Pancreas (tissue), 10 donors: Measurements from ENCODE around the gene ENOPH1. TPM values are rescaled to one million over a fixed set of nuclear protein-coding genes. Genes with fewer than 3 reads are reported as not detected.

Experiments
- ATAC-seq, 4 donors: fragments of 200-7000 bp; cut with Tn5 transposase; one replicate each; pipeline versions ENCODE4 v1.8.0 to v1.9.1; 2020; ENCODE audit warnings: mild to moderate bottlenecking in 4 of 4, moderate library complexity in 4 of 4
- DNase-seq, 6 donors: peaks; one replicate each; pipeline ENCODE4 v3.0.0-alpha.2; 2020
- FAIRE-seq: peaks from 2 replicates; lab custom pipeline; 2012; peaks lifted over from hg19 to GRCh38; lab: Jason Lieb, UNC
- H3K27ac ChIP-seq, 4 donors: fragments of 200-600 bp; sonication (generic); 1 replicate in 3 of 4; 2 replicates in 1 of 4; pipeline versions ENCODE4 v1.5.0 to v1.8.0; 2020
- H3K27me3 ChIP-seq, 4 donors: fragments of 200-600 bp; one replicate each; pipeline ENCODE4 v1.8.0; 2021
- H3K36me3 ChIP-seq, 3 donors: fragments of 200-600 bp; sonication (generic) in 1 of 3; one replicate each; pipeline versions ENCODE4 v1.5.0 to v1.8.0; 2020 to 2021
- H3K4me1 ChIP-seq, 3 donors: fragments of 200-600 bp; one replicate each; pipeline ENCODE4 v1.8.0; 2021
- H3K4me3 ChIP-seq, 4 donors: fragments of 200-600 bp; sonication (generic) in 2 of 4; one replicate each; pipeline versions ENCODE4 v1.5.0 to v1.8.0; 2020 to 2021
- H3K9me3 ChIP-seq, 4 donors: fragments of 200-600 bp; one replicate each; pipeline ENCODE4 v1.8.0; 2021
- whole genome bisulfite sequencing, 2 donors: extraction: QIAGEN DNeasy Blood & Tissue Kit; methylation state at CpG; one replicate each; pipeline ENCODE4 v1.1.7; 2013; 5-methylcytosine and 5-hydroxymethylcytosine counted together
- intact Hi-C, 3 donors: fragments of 100-400 bp; cut with DNase I; formaldehyde crosslinking; loops; one replicate each; pipeline versions ENCODE4 v1.11.1 to v1.14.2; 2022
- polyA plus RNA-seq, 2 donors: library from polyadenylated mRNA; stranded (reverse); fragments of 200-250 nt; gene quantifications; one replicate each; pipeline ENCODE4 v1.2.3, GENCODE V29; 2013
- total RNA-seq, 6 donors: library from RNA; stranded (reverse); fragmentation: NEBNext Ultra II Directional in 4 of 6; extraction: Animal tissue kit (Norgen Biotek cat#: 25700) in 4 of 6; gene quantifications; one replicate each; pipeline versions ENCODE4 v1.2.1 to v1.2.4, GENCODE V29; 2021 to 2023
- TF ChIP-seq, protein P1 (sequence below), 4 donors: fragments of 200-600 bp; sonication (generic) in 3 of 4; IDR thresholded peaks; one replicate each; pipeline versions ENCODE4 v1.5.0 to v1.8.0; 2021; ENCODE audit warnings: antibody characterized with exemption in 4 of 4
- donor health status: healthy with polysubstance abuse.
- donor health status: DM: no; HTN: no; CAD: no; lungs with moderate emphysema.
- donor health status: DM: no; HTN: no; CAD: no.
- donor health status: control.
- donor health status: control.
- donor health status: Bipolar disorder and iron deficiency.
- donor health status: DM: yes; HTN: yes; CAD: no.
- donor health status: DM: no; HTN: no; CAD: no.
- donor health status: DM: no; HTN: no; CAD: no.
- donor health status: DM: yes; HTN: yes; CAD: no.

Gene ENOPH1
- total and polyA plus RNA-seq, 8 donors: 8.4 to 24.4 (median 14.0) TPM

DNA sequence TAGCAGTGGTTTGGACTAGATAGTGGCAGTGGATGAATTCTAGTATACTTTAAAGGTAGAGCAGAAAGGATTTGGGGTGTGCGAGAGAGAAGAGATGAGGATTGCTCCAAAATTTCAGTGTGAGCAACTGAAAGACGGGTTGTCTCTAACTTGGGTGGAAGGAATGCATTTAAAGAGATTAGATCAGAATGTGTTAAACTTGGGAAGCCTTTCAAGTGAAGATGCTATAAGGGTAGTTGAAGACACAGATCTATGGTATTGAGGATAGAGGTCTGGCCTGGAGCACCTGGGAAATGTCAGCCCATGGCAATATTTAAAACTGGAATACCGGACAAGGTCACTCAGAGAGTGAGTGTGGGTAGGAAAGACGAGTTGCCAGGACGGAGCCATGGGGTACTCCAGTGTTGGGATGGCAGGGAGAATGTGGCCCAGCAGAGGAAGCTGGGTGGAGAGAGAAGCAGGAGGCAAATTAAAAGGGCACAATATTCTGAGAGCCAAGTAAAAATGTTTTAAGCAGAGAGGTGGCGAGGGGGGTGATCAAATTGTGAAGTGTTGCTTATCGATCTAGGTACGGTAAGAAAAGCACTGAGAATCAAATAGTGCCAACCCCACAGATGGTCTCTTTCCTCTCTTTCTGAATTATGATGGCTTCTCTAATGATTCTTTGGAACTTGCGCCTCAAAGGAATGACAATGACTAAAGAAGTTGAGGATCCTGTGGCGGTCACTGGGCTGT lies 50.5 kb downstream of the ENOPH1 start:
- 88 to 94% methylated on average over 10 of the region's 10 CpGs for WGBS, 2 donors
- H3K36me3 ChIP-seq: no peaks in the 10 kb centered on the region
- no peaks in the 10 kb centered on the region for H3K9me3 ChIP-seq
- intact Hi-C loops: no loop called here
- FAIRE-seq (no peak), ATAC-seq (no peak), DNase-seq (no peak)
- H3K27ac ChIP-seq: no peak overlapping the region
- H3K27me3 ChIP-seq: no peaks in the 10 kb centered on the region
- TF ChIP-seq, protein P1, sequence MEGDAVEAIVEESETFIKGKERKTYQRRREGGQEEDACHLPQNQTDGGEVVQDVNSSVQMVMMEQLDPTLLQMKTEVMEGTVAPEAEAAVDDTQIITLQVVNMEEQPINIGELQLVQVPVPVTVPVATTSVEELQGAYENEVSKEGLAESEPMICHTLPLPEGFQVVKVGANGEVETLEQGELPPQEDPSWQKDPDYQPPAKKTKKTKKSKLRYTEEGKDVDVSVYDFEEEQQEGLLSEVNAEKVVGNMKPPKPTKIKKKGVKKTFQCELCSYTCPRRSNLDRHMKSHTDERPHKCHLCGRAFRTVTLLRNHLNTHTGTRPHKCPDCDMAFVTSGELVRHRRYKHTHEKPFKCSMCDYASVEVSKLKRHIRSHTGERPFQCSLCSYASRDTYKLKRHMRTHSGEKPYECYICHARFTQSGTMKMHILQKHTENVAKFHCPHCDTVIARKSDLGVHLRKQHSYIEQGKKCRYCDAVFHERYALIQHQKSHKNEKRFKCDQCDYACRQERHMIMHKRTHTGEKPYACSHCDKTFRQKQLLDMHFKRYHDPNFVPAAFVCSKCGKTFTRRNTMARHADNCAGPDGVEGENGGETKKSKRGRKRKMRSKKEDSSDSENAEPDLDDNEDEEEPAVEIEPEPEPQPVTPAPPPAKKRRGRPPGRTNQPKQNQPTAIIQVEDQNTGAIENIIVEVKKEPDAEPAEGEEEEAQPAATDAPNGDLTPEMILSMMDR (IDR thresholded peaks at IDR 0.05): no peak
- H3K4me3 ChIP-seq: no peak overlapping the region
- no peaks in the 10 kb centered on the region for H3K4me1 ChIP-seq

DNA sequence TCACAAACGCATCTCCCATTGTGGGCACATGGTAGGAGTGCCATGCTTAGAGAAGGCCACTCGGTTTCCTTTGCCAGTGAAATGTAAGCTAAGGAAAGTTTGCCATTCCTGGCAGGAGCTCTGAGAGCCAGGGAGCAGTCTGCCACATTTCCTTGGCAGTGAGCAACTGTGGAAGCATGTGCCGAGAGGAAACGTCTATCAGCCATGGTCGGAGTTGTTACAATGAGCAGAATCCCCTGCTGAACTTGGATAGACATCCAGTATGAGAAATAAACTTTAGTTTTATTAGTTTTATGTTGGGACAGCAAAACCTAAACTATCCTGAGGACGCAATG lies 51.1 kb downstream of the ENOPH1 start:
- no peak for FAIRE-seq
- no peak for DNase-seq
- 82 to 84% methylated on average over 6 of the region's 6 CpGs for WGBS, 2 donors
- Histone ChIP-seq H3K9me3 (no peaks in the 10 kb centered on the region), H3K27me3 (no peaks in the 10 kb centered on the region), H3K4me3 (no peak overlapping the region), H3K27ac (no peak overlapping the region), H3K36me3 (no peaks in the 10 kb centered on the region), H3K4me1 (no peaks in the 10 kb centered on the region)
- no peak for ATAC-seq
- TF ChIP-seq, protein P1 (IDR thresholded peaks at IDR 0.05): no peak
- intact Hi-C loops: no loop called here

DNA sequence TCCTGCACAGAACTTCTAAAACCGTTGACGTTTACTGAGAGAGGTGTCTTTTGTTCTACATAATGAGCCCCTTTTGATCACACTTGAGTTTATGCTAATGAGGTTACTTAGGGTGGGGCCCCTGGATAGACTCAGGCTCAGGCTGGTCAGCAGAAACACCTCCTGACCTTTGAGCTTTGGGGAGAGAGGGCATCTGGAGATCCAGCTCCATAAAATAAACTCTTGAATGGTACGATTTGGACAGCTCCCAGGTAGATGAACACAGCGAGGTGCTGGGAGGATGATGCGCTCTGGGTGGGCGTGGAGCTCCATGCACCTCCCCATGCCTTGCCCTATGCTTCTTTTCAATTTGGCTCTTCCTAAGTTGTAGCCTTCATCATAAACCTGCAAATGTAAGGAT lies 52.0 kb downstream of the ENOPH1 start:
- no peaks in the 10 kb centered on the region for H3K27me3 ChIP-seq
- TF ChIP-seq, protein P1 (IDR thresholded peaks at IDR 0.05): no peak

DNA sequence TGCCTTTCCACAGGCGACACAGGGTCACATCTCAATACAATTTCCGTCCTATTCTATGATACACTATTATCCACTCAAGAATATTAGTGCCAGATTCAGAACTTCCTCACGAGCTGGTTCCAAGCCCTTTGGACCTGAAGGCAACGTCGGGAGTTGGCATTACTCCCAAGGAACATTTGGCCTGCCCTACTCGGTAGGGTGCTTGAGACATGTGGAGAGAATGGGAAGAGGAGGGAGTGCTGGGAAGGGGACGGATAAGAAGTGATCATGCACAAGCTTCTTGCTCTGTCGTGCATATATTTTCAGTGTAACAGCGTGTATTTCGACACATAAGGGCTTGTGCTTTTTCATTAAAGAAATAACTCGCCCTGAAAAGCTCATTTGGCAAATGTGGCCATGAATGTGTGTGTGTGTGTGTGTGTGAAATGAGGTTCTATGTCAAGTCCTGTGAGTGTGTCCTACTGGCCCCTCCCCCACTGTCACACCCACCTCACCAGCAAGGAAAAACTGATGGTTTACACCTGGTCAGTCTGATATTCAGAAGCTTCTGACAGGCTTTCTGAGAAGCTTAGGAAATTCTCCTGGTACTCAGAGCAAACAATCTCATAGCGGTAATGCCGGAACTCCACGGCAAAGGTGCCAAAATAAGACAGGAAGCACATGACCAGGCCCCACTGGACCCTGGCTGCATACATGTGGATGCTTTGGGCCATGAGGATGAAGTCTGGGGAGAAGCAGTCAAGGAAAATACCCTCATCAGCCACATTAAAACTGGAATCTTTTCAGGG lies 54.8 kb downstream of the ENOPH1 start:
- TF ChIP-seq, protein P1 (IDR thresholded peaks at IDR 0.05): no peak
- FAIRE-seq (no peak), DNase-seq (no peak), ATAC-seq (no peak)
- Histone ChIP-seq H3K4me1 (no peaks in the 10 kb centered on the region), H3K4me3 (no peak overlapping the region), H3K36me3 (no peaks in the 10 kb centered on the region), H3K9me3 (no peaks in the 10 kb centered on the region), H3K27me3 (no peaks in the 10 kb centered on the region), H3K27ac (no peak overlapping the region)
- 69 to 70% methylated on average over 14 of the region's 14 CpGs for WGBS, 2 donors
- intact Hi-C loops: no loop called here

More for the DNA sequence above, 52.0 kb downstream of the ENOPH1 start:
- Histone ChIP-seq H3K27ac (no peak overlapping the region), H3K9me3 (no peaks in the 10 kb centered on the region), H3K36me3 (no peaks in the 10 kb centered on the region), H3K4me3 (no peak overlapping the region), H3K4me1 (no peaks in the 10 kb centered on the region)
- DNase-seq (no peak), FAIRE-seq (no peak), ATAC-seq (no peak)
- WGBS, 2 donors: 67 to 88% methylated on average over 6 of the region's 6 CpGs
- intact Hi-C loops: no loop called here

DNA sequence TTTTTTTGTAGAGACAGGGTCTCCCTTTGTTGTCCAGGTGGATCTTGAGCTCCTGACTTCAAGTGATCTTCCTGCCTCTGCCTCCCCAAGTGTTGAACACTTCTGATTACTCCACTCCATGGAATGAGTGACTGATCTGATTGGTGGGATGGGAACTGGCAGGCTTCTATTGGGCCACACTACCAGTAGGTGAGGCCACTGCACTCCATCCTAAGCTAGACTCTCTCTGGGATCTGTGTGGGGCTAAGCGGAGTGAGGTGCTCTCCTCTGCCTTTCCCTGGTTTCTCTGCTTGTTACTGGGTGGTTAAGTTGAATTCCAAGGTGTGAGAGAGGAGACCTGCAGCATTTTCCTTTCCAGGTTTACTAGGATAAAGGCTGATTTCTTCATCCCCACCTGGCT lies 58.7 kb downstream of the ENOPH1 start:
- Histone ChIP-seq H3K4me3 (no peak overlapping the region), H3K9me3 (no peaks in the 10 kb centered on the region), H3K4me1 (no peaks in the 10 kb centered on the region), H3K27me3 (no peaks in the 10 kb centered on the region), H3K36me3 (no peaks in the 10 kb centered on the region), H3K27ac (no peak overlapping the region)
- no peak for DNase-seq
- ATAC-seq: no peak
- intact Hi-C loops: no loop called here
- no peak for FAIRE-seq
- WGBS, 2 donors: 98 to 100% methylated on average over 1 of the region's 1 CpG
- TF ChIP-seq, protein P1 (IDR thresholded peaks at IDR 0.05): no peak
